Astrocyte (in vitro differentiated cells and primary cell): ENCODE data around the gene PPP1R26. TPM values are rescaled to one million over a fixed set of nuclear protein-coding genes. Genes with fewer than 3 reads are reported as not detected.

ENCODE experiments used
- DNase-seq: peaks from one replicate; pipeline ENCODE4 v3.0.0-alpha.2; 2010; ENCODE audit warnings: low read depth
- FAIRE-seq: peaks from 2 replicates; lab custom pipeline; 2011; peaks lifted over from hg19 to GRCh38; lab: Jason Lieb, UNC
- H2AFZ ChIP-seq: 2 replicates; pipeline ENCODE4 v1.6.0; 2012; ENCODE audit warnings: low read depth, low read length, inconsistent platforms
- H3K27ac ChIP-seq: 2 replicates; pipeline ENCODE4 v1.5.1; 2011; ENCODE audit warnings: low read depth, low read length, inconsistent platforms
- H3K27me3 ChIP-seq: 2 replicates; pipeline ENCODE4 v1.6.0; 2011; ENCODE audit warnings: low read length, inconsistent platforms; ENCODE audit not compliant: insufficient read depth
- H3K36me3 ChIP-seq: 2 replicates; pipeline ENCODE4 v1.5.1; 2011; ENCODE audit warnings: low read length, inconsistent platforms; ENCODE audit not compliant: insufficient read depth
- H3K4me1 ChIP-seq: 2 replicates; pipeline ENCODE4 v1.5.1; 2011; ENCODE audit warnings: low read length, inconsistent platforms; ENCODE audit not compliant: insufficient read depth
- H3K4me2 ChIP-seq: 2 replicates; pipeline ENCODE4 v1.6.0; 2012; ENCODE audit warnings: low read length, inconsistent platforms
- H3K4me3 ChIP-seq: 2 replicates; pipeline ENCODE4 v1.5.1; 2011; ENCODE audit warnings: low read depth, mild to moderate bottlenecking, low read length, inconsistent platforms; ENCODE audit not compliant: insufficient read depth
- H3K79me2 ChIP-seq: 2 replicates; pipeline ENCODE4 v1.6.0; 2012; ENCODE audit warnings: mild to moderate bottlenecking, low read length, inconsistent platforms; ENCODE audit not compliant: insufficient read depth
- H3K9ac ChIP-seq: 2 replicates; pipeline ENCODE4 v1.6.0; 2012; ENCODE audit warnings: mild to moderate bottlenecking, low read length, inconsistent platforms
- H3K9me3 ChIP-seq: 2 replicates; pipeline ENCODE4 v1.5.1; 2012; ENCODE audit warnings: low read depth, mild to moderate bottlenecking, low read length, inconsistent platforms; ENCODE audit not compliant: insufficient read depth
- H4K20me1 ChIP-seq: 2 replicates; pipeline ENCODE4 v1.6.0; 2012; ENCODE audit warnings: low read length, inconsistent platforms; ENCODE audit not compliant: insufficient read depth
- H3K27ac Mint-ChIP-seq: one replicate; pipeline ENCODE4 v1.8.0; 2021; ENCODE audit warnings: mild to moderate bottlenecking, mixed read lengths; ENCODE audit not compliant: unreplicated experiment
- H3K27me3 Mint-ChIP-seq: one replicate; pipeline ENCODE4 v1.8.0; 2021; ENCODE audit warnings: low read depth, mixed read lengths; ENCODE audit not compliant: unreplicated experiment
- H3K36me3 Mint-ChIP-seq: one replicate; pipeline ENCODE4 v1.8.0; 2021; ENCODE audit warnings: low read depth, mixed read lengths; ENCODE audit not compliant: unreplicated experiment
- H3K4me1 Mint-ChIP-seq: one replicate; pipeline ENCODE4 v1.8.0; 2021; ENCODE audit warnings: low read depth, mixed read lengths; ENCODE audit not compliant: unreplicated experiment
- H3K4me3 Mint-ChIP-seq: one replicate; pipeline ENCODE4 v1.8.0; 2021; ENCODE audit warnings: mild to moderate bottlenecking, moderate library complexity, mixed read lengths; ENCODE audit not compliant: unreplicated experiment
- H3K9me3 Mint-ChIP-seq: one replicate; pipeline ENCODE4 v1.8.0; 2021; ENCODE audit warnings: mild to moderate bottlenecking, mixed read lengths; ENCODE audit not compliant: unreplicated experiment
- EZH2 ChIP-seq: IDR thresholded peaks from 2 replicates; pipeline ENCODE4 v1.6.1; 2012; ENCODE audit warnings: mild to moderate bottlenecking, low read length, inconsistent platforms; ENCODE audit not compliant: insufficient read depth
- total RNA-seq: library from RNA; stranded (reverse); gene quantifications from 2 replicates; pipeline ENCODE4 v1.2.1, GENCODE V29; 2021
- TF ChIP-seq, protein P1 (sequence below): IDR thresholded peaks from 2 replicates; pipeline ENCODE4 v1.5.1; 2011; ENCODE audit warnings: low read depth, mild to moderate bottlenecking, inconsistent platforms, low read length, moderate library complexity; ENCODE audit not compliant: insufficient read depth

Gene PPP1R26
- total RNA-seq, 1 donor from 2014 or later = 10.6 TPM

DNA sequence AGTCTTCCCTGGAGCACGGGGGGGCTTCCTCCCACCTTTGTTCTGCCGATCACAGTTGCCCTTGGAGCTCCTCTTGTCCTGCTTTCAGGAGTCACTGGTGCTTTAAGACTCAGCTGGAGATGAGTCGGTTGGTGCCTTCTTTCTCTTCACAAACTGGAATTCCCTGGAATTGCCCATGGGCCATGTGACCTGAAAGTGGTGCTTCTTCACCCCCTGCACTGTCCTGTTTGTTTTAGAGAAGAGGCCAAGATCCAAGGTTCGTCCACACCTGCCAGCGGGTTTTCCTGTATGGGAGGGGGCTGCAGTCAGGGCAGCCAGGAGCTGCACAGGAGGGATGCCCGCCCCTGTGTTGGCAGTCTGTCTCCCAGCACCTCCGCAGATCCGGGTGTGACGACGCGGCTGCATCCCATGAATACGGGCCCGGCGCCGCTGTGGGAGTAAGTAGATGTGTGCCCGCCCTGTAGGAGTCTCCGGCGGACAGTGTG lies 11.4 kb downstream of the PPP1R26 start:
- Mint-ChIP-seq H3K36me3 (peaks cover 4% of the 10 kb centered on the region), H3K4me1 (peaks cover 2% of the 10 kb centered on the region), H3K27me3 (no peaks in the 10 kb centered on the region), H3K9me3 (no peaks in the 10 kb centered on the region), H3K4me3 (no peak overlapping the region), H3K27ac (no peak overlapping the region)
- Histone ChIP-seq H3K9ac (no peak overlapping the region), H3K27ac (no peak overlapping the region), H3K4me1 (no peaks in the 10 kb centered on the region), H3K36me3 (no peaks in the 10 kb centered on the region), H3K27me3 (no peaks in the 10 kb centered on the region), H3K79me2 (no peaks in the 10 kb centered on the region), H2AFZ (no peak overlapping the region), H3K4me2 (no peak overlapping the region), H4K20me1 (no peaks in the 10 kb centered on the region), H3K4me3 (no peak overlapping the region), H3K9me3 (no peaks in the 10 kb centered on the region)
- TF ChIP-seq, protein P1, sequence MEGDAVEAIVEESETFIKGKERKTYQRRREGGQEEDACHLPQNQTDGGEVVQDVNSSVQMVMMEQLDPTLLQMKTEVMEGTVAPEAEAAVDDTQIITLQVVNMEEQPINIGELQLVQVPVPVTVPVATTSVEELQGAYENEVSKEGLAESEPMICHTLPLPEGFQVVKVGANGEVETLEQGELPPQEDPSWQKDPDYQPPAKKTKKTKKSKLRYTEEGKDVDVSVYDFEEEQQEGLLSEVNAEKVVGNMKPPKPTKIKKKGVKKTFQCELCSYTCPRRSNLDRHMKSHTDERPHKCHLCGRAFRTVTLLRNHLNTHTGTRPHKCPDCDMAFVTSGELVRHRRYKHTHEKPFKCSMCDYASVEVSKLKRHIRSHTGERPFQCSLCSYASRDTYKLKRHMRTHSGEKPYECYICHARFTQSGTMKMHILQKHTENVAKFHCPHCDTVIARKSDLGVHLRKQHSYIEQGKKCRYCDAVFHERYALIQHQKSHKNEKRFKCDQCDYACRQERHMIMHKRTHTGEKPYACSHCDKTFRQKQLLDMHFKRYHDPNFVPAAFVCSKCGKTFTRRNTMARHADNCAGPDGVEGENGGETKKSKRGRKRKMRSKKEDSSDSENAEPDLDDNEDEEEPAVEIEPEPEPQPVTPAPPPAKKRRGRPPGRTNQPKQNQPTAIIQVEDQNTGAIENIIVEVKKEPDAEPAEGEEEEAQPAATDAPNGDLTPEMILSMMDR = no peak
- TF ChIP-seq EZH2 = no peak
- no peak for DNase-seq
- no peak for FAIRE-seq

- Histone ChIP-seq H3K9me3 (no peaks in the 10 kb centered on the region), H3K4me1 (no peaks in the 10 kb centered on the region), H3K36me3 (no peaks in the 10 kb centered on the region), H3K27ac (no peak overlapping the region), H3K4me3 (no peak overlapping the region), H3K27me3 (no peaks in the 10 kb centered on the region), H2AFZ (no peak overlapping the region), H4K20me1 (no peaks in the 10 kb centered on the region), H3K9ac (no peak overlapping the region), H3K4me2 (no peak overlapping the region), H3K79me2 (no peaks in the 10 kb centered on the region)
- FAIRE-seq (no peak), DNase-seq (no peak)
- Mint-ChIP-seq H3K4me3 (no peak overlapping the region), H3K27me3 (no peaks in the 10 kb centered on the region), H3K4me1 (peaks cover 2% of the 10 kb centered on the region), H3K9me3 (no peaks in the 10 kb centered on the region), H3K36me3 (peaks cover 4% of the 10 kb centered on the region), H3K27ac (no peak overlapping the region)
- no peak for TF ChIP-seq EZH2
- TF ChIP-seq, protein P1 = no peak
Measured at GRCh38 chr9:135491764-135492163, 12.2 kb downstream of the PPP1R26 start.

DNA sequence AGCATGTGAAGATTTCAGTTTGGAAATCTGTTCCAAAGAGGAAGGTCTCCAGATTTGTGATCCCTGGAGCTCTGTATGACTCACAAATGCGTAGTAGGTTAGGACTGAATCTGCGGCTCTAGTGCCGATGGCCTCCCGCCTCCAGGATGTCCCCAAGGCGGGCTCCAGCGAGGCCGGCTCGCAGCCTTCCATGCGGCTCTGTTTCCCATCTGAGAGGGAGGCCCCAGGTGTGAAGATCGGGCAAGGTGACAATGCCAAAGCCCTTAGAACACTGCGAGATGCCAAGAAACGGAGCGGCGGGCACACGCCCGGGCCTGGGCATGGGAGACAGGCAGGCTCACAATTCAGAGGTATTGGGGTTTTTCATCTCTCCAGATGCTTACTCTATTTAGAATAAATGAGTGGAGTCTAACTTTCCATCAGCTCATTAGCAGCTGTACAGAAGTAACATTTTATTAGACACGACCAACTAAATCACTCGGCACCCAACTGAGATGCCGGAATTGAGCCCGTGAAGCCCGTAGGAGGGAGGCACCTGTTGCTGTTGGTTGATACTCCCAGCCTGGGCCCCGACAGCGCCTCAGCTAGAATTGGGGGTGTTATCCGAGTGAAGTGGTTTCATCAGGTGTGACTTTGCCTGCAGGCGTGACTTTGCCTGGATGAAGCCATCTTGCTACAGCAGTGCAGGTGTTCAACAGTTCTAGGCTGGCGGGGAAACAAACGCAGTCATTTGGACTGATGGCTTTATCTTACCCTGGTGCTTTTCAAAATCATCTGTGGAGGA lies 13.5 kb downstream of the PPP1R26 start:
- H3K4me3 Mint-ChIP-seq = no peak overlapping the region
- H3K36me3 ChIP-seq = no peaks in the 10 kb centered on the region
- no peaks in the 10 kb centered on the region for H3K27me3 ChIP-seq
- H3K27me3 Mint-ChIP-seq = no peaks in the 10 kb centered on the region
- FAIRE-seq (no peak), DNase-seq (no peak)
- no peaks in the 10 kb centered on the region for H4K20me1 ChIP-seq
- no peaks in the 10 kb centered on the region for H3K36me3 Mint-ChIP-seq
- no peak overlapping the region for H3K27ac Mint-ChIP-seq
- peaks cover 2% of the 10 kb centered on the region for H3K4me1 Mint-ChIP-seq
- no peak overlapping the region for H2AFZ ChIP-seq
- no peaks in the 10 kb centered on the region for H3K79me2 ChIP-seq
- TF ChIP-seq, protein P1 = no peak
- no peak for TF ChIP-seq EZH2
- no peak overlapping the region for H3K4me3 ChIP-seq
- H3K4me2 ChIP-seq = no peak overlapping the region
- no peaks in the 10 kb centered on the region for H3K4me1 ChIP-seq
- H3K27ac ChIP-seq = no peak overlapping the region
- no peaks in the 10 kb centered on the region for H3K9me3 ChIP-seq
- H3K9me3 Mint-ChIP-seq = no peaks in the 10 kb centered on the region
- no peak overlapping the region for H3K9ac ChIP-seq
